ENCODE data around the gene MGAT3. TPM values are rescaled to one million over a fixed set of nuclear protein-coding genes. Genes with fewer than 3 reads are reported as not detected.

Gene MGAT3
- total and polyA plus RNA-seq, 2 experiments from 2014 or later, result 7.0 to 20.0 TPM

GRCh38 chr22:39417641-39418040 is 39.2 kb upstream of the MGAT3 start:
- H3K79me2 ChIP-seq, result no peaks in the 10 kb centered on the region
- H3K4me3 ChIP-seq, result no peak overlapping the region
- H3K27me3 ChIP-seq, result no peaks in the 10 kb centered on the region
- H3K27ac ChIP-seq, result no peak overlapping the region
- no peak overlapping the region for H3K4me2 ChIP-seq
- H3K4me1 ChIP-seq (ENCODE audit: insufficient read depth), result no peaks in the 10 kb centered on the region
- no peak overlapping the region for H2AFZ ChIP-seq
- H3K9me3 ChIP-seq (ENCODE audit: low read depth), result no peaks in the 10 kb centered on the region
- TF ChIP-seq EZH2 (IDR thresholded peaks at IDR 0.05; ENCODE audit: borderline replicate concordance) (no peak), CTCF (IDR thresholded peaks at IDR 0.05; ENCODE audit: poor library complexity) (no peak), EZH2phosphoT487 (IDR thresholded peaks at IDR 0.05; ENCODE audit: low read depth, severe bottlenecking, unreplicated experiment) (no peak)
- WGBS (ENCODE audit: low lambda C conversion rate, missing lambda C conversion rate), result 94% methylated on average over 12 of the region's 12 CpGs
- no peaks in the 10 kb centered on the region for H3K36me3 ChIP-seq (replicated peaks; ENCODE audit: insufficient read depth, low read depth)
- no peaks in the 10 kb centered on the region for H4K20me1 ChIP-seq (ENCODE audit: insufficient read depth, poor library complexity, severe bottlenecking)
- no peaks in the 10 kb centered on the region for H3K9me2 ChIP-seq (replicated peaks; ENCODE audit: insufficient read depth)
- DNase-seq (ENCODE audit: low spot score), result no peak

DNA sequence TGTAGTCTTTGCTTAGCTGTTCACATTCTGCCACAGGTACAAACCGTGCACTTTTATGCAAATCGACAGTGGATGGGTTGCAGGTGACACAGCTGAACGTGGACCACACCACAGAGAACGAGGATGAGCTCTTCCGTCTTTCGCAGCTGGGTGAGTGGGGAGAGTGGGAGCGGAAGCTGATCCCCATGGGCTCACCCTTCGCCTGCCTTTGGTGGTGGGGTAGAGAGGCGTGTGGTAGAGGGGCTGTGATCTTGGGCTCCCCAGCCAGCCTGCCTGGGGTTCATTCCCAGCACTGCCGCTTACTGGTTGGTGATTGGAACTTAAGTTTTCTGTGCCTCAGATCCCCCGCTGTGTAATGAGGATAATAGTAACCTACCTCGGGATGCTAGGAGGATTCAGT is 38.1 kb upstream of the MGAT3 start:
- TF ChIP-seq EZH2 (IDR thresholded peaks at IDR 0.05; ENCODE audit: borderline replicate concordance) (no peak), EZH2phosphoT487 (IDR thresholded peaks at IDR 0.05; ENCODE audit: low read depth, severe bottlenecking, unreplicated experiment) (no peak), CTCF (IDR thresholded peaks at IDR 0.05; ENCODE audit: poor library complexity) (no peak)
- no peak overlapping the region for H2AFZ ChIP-seq
- H3K9me3 ChIP-seq (ENCODE audit: low read depth), result no peaks in the 10 kb centered on the region
- no peak overlapping the region for H3K4me2 ChIP-seq
- 91% methylated on average over 12 of the region's 12 CpGs for WGBS (ENCODE audit: low lambda C conversion rate, missing lambda C conversion rate)
- H3K27ac ChIP-seq, result no peak overlapping the region
- H3K36me3 ChIP-seq (replicated peaks; ENCODE audit: insufficient read depth, low read depth), result no peaks in the 10 kb centered on the region
- H3K4me3 ChIP-seq, result no peak overlapping the region
- no peaks in the 10 kb centered on the region for H4K20me1 ChIP-seq (ENCODE audit: insufficient read depth, poor library complexity, severe bottlenecking)
- H3K4me1 ChIP-seq (ENCODE audit: insufficient read depth), result no peaks in the 10 kb centered on the region
- no peaks in the 10 kb centered on the region for H3K27me3 ChIP-seq
- no peaks in the 10 kb centered on the region for H3K9me2 ChIP-seq (replicated peaks; ENCODE audit: insufficient read depth)
- DNase-seq (ENCODE audit: low spot score), result no peak
- H3K79me2 ChIP-seq, result no peaks in the 10 kb centered on the region

- H3K4me2 ChIP-seq, result no peak overlapping the region
- H3K4me1 ChIP-seq (ENCODE audit: insufficient read depth), result no peaks in the 10 kb centered on the region
- H3K36me3 ChIP-seq (replicated peaks; ENCODE audit: insufficient read depth, low read depth), result no peaks in the 10 kb centered on the region
- H3K79me2 ChIP-seq, result no peaks in the 10 kb centered on the region
- TF ChIP-seq CTCF (IDR thresholded peaks at IDR 0.05; ENCODE audit: poor library complexity), result no peak
- no peak for TF ChIP-seq EZH2phosphoT487 (IDR thresholded peaks at IDR 0.05; ENCODE audit: low read depth, severe bottlenecking, unreplicated experiment)
- TF ChIP-seq EZH2 (IDR thresholded peaks at IDR 0.05; ENCODE audit: borderline replicate concordance), result no peak
- DNase-seq (ENCODE audit: low spot score), result no peak
- no peak overlapping the region for H2AFZ ChIP-seq
- H3K9me3 ChIP-seq (ENCODE audit: low read depth), result no peaks in the 10 kb centered on the region
- H3K4me3 ChIP-seq, result no peak overlapping the region
- no peaks in the 10 kb centered on the region for H4K20me1 ChIP-seq (ENCODE audit: insufficient read depth, poor library complexity, severe bottlenecking)
- H3K9me2 ChIP-seq (replicated peaks; ENCODE audit: insufficient read depth), result no peaks in the 10 kb centered on the region
- H3K27me3 ChIP-seq, result no peaks in the 10 kb centered on the region
- WGBS (ENCODE audit: low lambda C conversion rate, missing lambda C conversion rate), result 94% methylated on average over 6 of the region's 6 CpGs
- H3K27ac ChIP-seq, result no peak overlapping the region
These were observed 37.7 kb upstream of the MGAT3 start for GRCh38 chr22:39419096-39419495.

GRCh38 chr22:39419911-39420310 is 36.9 kb upstream of the MGAT3 start:
- 99% methylated on average over 5 of the region's 5 CpGs for WGBS (ENCODE audit: low lambda C conversion rate, missing lambda C conversion rate)
- no peak for DNase-seq (ENCODE audit: low spot score)
- H3K79me2 ChIP-seq, result no peaks in the 10 kb centered on the region
- H3K4me3 ChIP-seq, result no peak overlapping the region
- no peak overlapping the region for H2AFZ ChIP-seq
- H3K4me1 ChIP-seq (ENCODE audit: insufficient read depth), result no peaks in the 10 kb centered on the region
- TF ChIP-seq EZH2phosphoT487 (IDR thresholded peaks at IDR 0.05; ENCODE audit: low read depth, severe bottlenecking, unreplicated experiment), result no peak
- TF ChIP-seq CTCF (IDR thresholded peaks at IDR 0.05; ENCODE audit: poor library complexity), result no peak
- TF ChIP-seq EZH2 (IDR thresholded peaks at IDR 0.05; ENCODE audit: borderline replicate concordance), result no peak
- no peaks in the 10 kb centered on the region for H3K9me3 ChIP-seq (ENCODE audit: low read depth)
- no peaks in the 10 kb centered on the region for H4K20me1 ChIP-seq (ENCODE audit: insufficient read depth, poor library complexity, severe bottlenecking)
- no peaks in the 10 kb centered on the region for H3K9me2 ChIP-seq (replicated peaks; ENCODE audit: insufficient read depth)
- H3K4me2 ChIP-seq, result no peak overlapping the region
- no peak overlapping the region for H3K27ac ChIP-seq
- no peaks in the 10 kb centered on the region for H3K27me3 ChIP-seq
- no peaks in the 10 kb centered on the region for H3K36me3 ChIP-seq (replicated peaks; ENCODE audit: insufficient read depth, low read depth)
